SK-N-SH (cell line): Measurements from ENCODE around the gene CRTC2. TPM values are rescaled to one million over a fixed set of nuclear protein-coding genes. Genes with fewer than 3 reads are reported as not detected.

ENCODE experiments used
- CTCF ChIA-PET: fragments of 300-600, 350-600 bp; formaldehyde crosslinking; extraction: SDS; loops from one replicate; lab custom pipeline; 2021; lab: Yijun Ruan, JAX
- POLR2A ChIA-PET: fragments of 350-600 bp; sonication (Branson Sonifier 250); formaldehyde crosslinking; extraction: SDS; loops from one replicate; lab custom pipeline; 2020; ENCODE audit warnings: antibody characterized with exemption, inconsistent platforms; lab: Yijun Ruan, JAX
- DNase-seq: peaks from one replicate; pipeline ENCODE4 v3.0.0; 2012
- H2AFZ ChIP-seq: fragments of 200-600 bp; sonication (generic); 2 replicates; pipeline ENCODE4 v1.8.1; 2016; ENCODE audit warnings: antibody characterized with exemption, mild to moderate bottlenecking, low read depth
- H3F3A ChIP-seq: fragments of 200-600 bp; sonication (generic); replicated peaks from 2 replicates; pipeline ENCODE3; 2016; ENCODE audit warnings: antibody characterized with exemption, mild to moderate bottlenecking; ENCODE audit not compliant: insufficient read depth
- H3K27ac ChIP-seq, 2 experiments: fragments of 200-500 bp in 1 of 2; fragments of 200-600 bp in 1 of 2; sonication (Bioruptor generic) in 1 of 2; sonication (generic), shearing (Covaris generic) in 1 of 2; 2 replicates each; pipeline versions ENCODE4 v1.5.1 to v1.6.1; 2014 to 2016; ENCODE audit warnings: low read depth in 2 of 2, inconsistent platforms in 1 of 2, low read length in 1 of 2, mild to moderate bottlenecking in 1 of 2, mixed read lengths in 1 of 2
- H3K27me3 ChIP-seq: fragments of 200-600 bp; sonication (generic), shearing (Covaris generic); 2 replicates; pipeline ENCODE4 v1.6.1; 2016; ENCODE audit warnings: mixed run types; ENCODE audit not compliant: insufficient read depth
- H3K36me3 ChIP-seq, 2 experiments: fragments of 200-500 bp in 1 of 2; fragments of 200-600 bp in 1 of 2; sonication (Bioruptor generic) in 1 of 2; sonication (generic) in 1 of 2; replicated peaks in 1 of 2; 2 replicates each; pipeline versions ENCODE3 to v1.5.1; 2014 to 2016; ENCODE audit warnings: low read length in 1 of 2, mild to moderate bottlenecking in 1 of 2; ENCODE audit not compliant: insufficient read depth in 2 of 2, control insufficient read depth in 1 of 2
- H3K4me1 ChIP-seq, 2 experiments: fragments of 200-500 bp in 1 of 2; fragments of 200-600 bp in 1 of 2; sonication (Bioruptor generic) in 1 of 2; sonication (generic), shearing (Covaris generic) in 1 of 2; 2 replicates each; pipeline versions ENCODE4 v1.5.1 to v1.6.1; 2014 to 2016; ENCODE audit warnings: low read depth in 1 of 2, low read length in 1 of 2, mixed run types in 1 of 2; ENCODE audit not compliant: insufficient read depth in 2 of 2, control insufficient read depth in 1 of 2
- H3K4me2 ChIP-seq: fragments of 200-600 bp; sonication (generic), shearing (Covaris generic); 2 replicates; pipeline ENCODE4 v1.6.1; 2017; ENCODE audit warnings: mixed run types
- H3K4me3 ChIP-seq, 2 experiments: fragments of 200-500 bp in 1 of 2; fragments of 200-600 bp in 1 of 2; sonication (Bioruptor generic) in 1 of 2; sonication (generic), shearing (Covaris generic) in 1 of 2; 2 replicates each; pipeline versions ENCODE4 v1.5.1 to v1.8.1; 2014 to 2016; ENCODE audit warnings: low read depth in 2 of 2, inconsistent platforms in 1 of 2, low read length in 1 of 2, mild to moderate bottlenecking in 1 of 2, mixed read lengths in 1 of 2, moderate library complexity in 1 of 2
- H3K79me2 ChIP-seq: fragments of 200-600 bp; sonication (generic); 2 replicates; pipeline ENCODE4 v1.8.1; 2017; ENCODE audit warnings: mild to moderate bottlenecking; ENCODE audit not compliant: insufficient read depth
- H3K9ac ChIP-seq: fragments of 200-600 bp; sonication (generic); 2 replicates; pipeline ENCODE4 v1.6.1; 2017; ENCODE audit warnings: mixed run types
- H3K9me2 ChIP-seq: fragments of 200-600 bp; sonication (generic); 2 replicates; pipeline ENCODE4 v1.6.1; 2017; ENCODE audit warnings: mixed run types
- H3K9me3 ChIP-seq: fragments of 200-600 bp; sonication (generic); 2 replicates; pipeline ENCODE4 v1.6.1; 2017; ENCODE audit warnings: mixed run types, mild to moderate bottlenecking, moderate library complexity
- H4K20me1 ChIP-seq: fragments of 200-600 bp; sonication (generic); 2 replicates; pipeline ENCODE4 v1.6.1; 2017; ENCODE audit warnings: mild to moderate bottlenecking, mixed run types; ENCODE audit not compliant: insufficient read depth
- EP300 ChIP-seq, 2 experiments: IDR thresholded peaks; 2 replicates each; pipeline versions ENCODE4 v1.4.0 to v1.6.1; 2012; ENCODE audit warnings: borderline replicate concordance in 1 of 2, low read depth in 1 of 2, low read length in 1 of 2
- EZH2phosphoT487 ChIP-seq: fragments of 200-600 bp; sonication (generic); IDR thresholded peaks from 2 replicates; pipeline ENCODE4 v1.6.1; 2017; ENCODE audit warnings: low read depth, mixed run types, mild to moderate bottlenecking, antibody characterized with exemption, moderate library complexity, borderline replicate concordance
- FOSL2 ChIP-seq: IDR thresholded peaks from 2 replicates; pipeline ENCODE4 v1.4.0; 2012; ENCODE audit warnings: low read depth, mild to moderate bottlenecking, moderate library complexity, borderline replicate concordance
- FOXM1 ChIP-seq: IDR thresholded peaks from 2 replicates; pipeline ENCODE4 v1.4.0; 2012; ENCODE audit warnings: low read depth, mild to moderate bottlenecking
- GABPA ChIP-seq: IDR thresholded peaks from 2 replicates; pipeline ENCODE4 v1.4.0; 2012; ENCODE audit warnings: low read depth, mild to moderate bottlenecking
- GATA2 ChIP-seq: sonication (generic); formaldehyde crosslinking; IDR thresholded peaks from 2 replicates; pipeline ENCODE4 v1.5.0; 2020; ENCODE audit warnings: mild to moderate bottlenecking, missing genetic modification reagents
- IRF3 ChIP-seq: fragments of 150-350 bp; IDR thresholded peaks from 2 replicates; pipeline ENCODE4 v1.6.1; 2016; ENCODE audit warnings: mild to moderate bottlenecking, low read depth, low read length
- NFIC ChIP-seq: IDR thresholded peaks from 2 replicates; pipeline ENCODE4 v1.4.0; 2012; ENCODE audit warnings: borderline replicate concordance
- PBX3 ChIP-seq: IDR thresholded peaks from 2 replicates; pipeline ENCODE4; 2012
- RAD21 ChIP-seq: IDR thresholded peaks from 2 replicates; pipeline ENCODE4 v1.6.1; 2012; ENCODE audit warnings: mild to moderate bottlenecking, low read length
- RXRA ChIP-seq: IDR thresholded peaks from 2 replicates; pipeline ENCODE4 v1.4.0; 2012; ENCODE audit warnings: low read depth, mild to moderate bottlenecking, borderline replicate concordance
- SIN3A ChIP-seq: IDR thresholded peaks from 2 replicates; pipeline ENCODE4 v1.6.1; 2012; ENCODE audit warnings: low read depth, mild to moderate bottlenecking, low read length, moderate library complexity, borderline replicate concordance
- SMC3 ChIP-seq: IDR thresholded peaks from 2 replicates; pipeline ENCODE4 v1.6.1; 2012; ENCODE audit warnings: low read depth, low read length, improper control_type of control experiment
- TAF1 ChIP-seq: IDR thresholded peaks from 2 replicates; pipeline ENCODE4 v1.6.1; 2012; ENCODE audit warnings: low read depth, mild to moderate bottlenecking, low read length, moderate library complexity, borderline replicate concordance
- TCF12 ChIP-seq: IDR thresholded peaks from 2 replicates; pipeline ENCODE4 v1.4.0; 2012
- TEAD4 ChIP-seq: IDR thresholded peaks from 2 replicates; pipeline ENCODE4 v1.4.0; 2012; ENCODE audit warnings: mild to moderate bottlenecking, borderline replicate concordance; ENCODE audit not compliant: insufficient read depth
- ZBTB33 ChIP-seq: IDR thresholded peaks from 2 replicates; pipeline ENCODE4 v1.4.0; 2012; ENCODE audit warnings: low read depth, borderline replicate concordance
- WGBS: methylation state at CpG from one replicate; pipeline ENCODE4 v1.1.6; 2017; ENCODE audit warnings: low lambda C conversion rate; 5-methylcytosine and 5-hydroxymethylcytosine counted together
- polyA plus RNA-seq, 3 experiments: library from polyadenylated mRNA; depleted of rRNA; stranded (reverse); fragments of >200 nt; gene quantifications; 2 replicates each; pipeline ENCODE4 v1.2.3, GENCODE V29; 2012
- TF ChIP-seq, protein P1 (sequence below): fragments of 150-350 bp; IDR thresholded peaks from 2 replicates; pipeline ENCODE4 v1.6.1; 2017; ENCODE audit warnings: antibody characterized with exemption, low read length, low read depth, borderline replicate concordance

Gene CRTC2
- polyA plus RNA-seq, 1 of the 3 experiments (the other 2 are of a cell fraction): 25.5 TPM

GRCh38 chr1:153932156-153933131 is 26.0 kb downstream of the CRTC2 start:
- H3K27me3 ChIP-seq: no peaks in the 10 kb centered on the region

More at GRCh38 chr1:153932156-153933131, 26.0 kb downstream of the CRTC2 start:
- TF ChIP-seq EZH2phosphoT487: no peak
- no peak for TF ChIP-seq PBX3
- TF ChIP-seq RAD21: no peak
- TF ChIP-seq EP300 (IDR thresholded peaks at IDR 0.05; ENCODE audit: borderline replicate concordance in 1 of 2, low read depth in 1 of 2, low read length in 1 of 2): no peak
- no peak for TF ChIP-seq GABPA
- no peak for TF ChIP-seq TAF1
- no peak for TF ChIP-seq GATA2 (CRISPR knock-in tag)
- TF ChIP-seq FOXM1: no peak
- TF ChIP-seq TEAD4: no peak
- TF ChIP-seq SMC3: no peak
- no peak for TF ChIP-seq RXRA
- no peak for TF ChIP-seq FOSL2
- no peak for TF ChIP-seq ZBTB33
- TF ChIP-seq NFIC: no peak
- TF ChIP-seq, protein P1, sequence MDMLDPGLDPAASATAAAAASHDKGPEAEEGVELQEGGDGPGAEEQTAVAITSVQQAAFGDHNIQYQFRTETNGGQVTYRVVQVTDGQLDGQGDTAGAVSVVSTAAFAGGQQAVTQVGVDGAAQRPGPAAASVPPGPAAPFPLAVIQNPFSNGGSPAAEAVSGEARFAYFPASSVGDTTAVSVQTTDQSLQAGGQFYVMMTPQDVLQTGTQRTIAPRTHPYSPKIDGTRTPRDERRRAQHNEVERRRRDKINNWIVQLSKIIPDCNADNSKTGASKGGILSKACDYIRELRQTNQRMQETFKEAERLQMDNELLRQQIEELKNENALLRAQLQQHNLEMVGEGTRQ: no peak
- no peak for TF ChIP-seq IRF3
- no peak for TF ChIP-seq SIN3A
- TF ChIP-seq TCF12: no peak
- Histone ChIP-seq H3F3A (peaks cover 14% of the 10 kb centered on the region), H3K4me3 (no peak overlapping the region), H3K9ac (no peak overlapping the region), H4K20me1 (no peaks in the 10 kb centered on the region), H3K4me2 (no peak overlapping the region), H3K36me3 (peaks cover 0 to 48% of the 10 kb centered on the region in 2 experiments), H2AFZ (no peak overlapping the region), H3K9me3 (no peaks in the 10 kb centered on the region), H3K79me2 (no peaks in the 10 kb centered on the region), H3K9me2 (no peaks in the 10 kb centered on the region), H3K27ac (no peak overlapping the region), H3K4me1 (peaks cover 0 to 21% of the 10 kb centered on the region in 2 experiments; a peak in 1 of 4 replicates)
- WGBS: over 99% methylated on average over 15 of the region's 18 CpGs
- CTCF ChIA-PET: no interaction called here
- DNase-seq: peak; percentile 8
- POLR2A ChIA-PET: no interaction called here
